GM12878 (cell line): ENCODE results near the gene C11orf91. TPM values are rescaled to one million over a fixed set of nuclear protein-coding genes. Genes with fewer than 3 reads are reported as not detected.

Experiments
- ATAC-seq: fragments of 200-7000 bp; cut with Tn5 transposase; 3 replicates; pipeline ENCODE4 v1.9.1; 2020; ENCODE audit warnings: mild to moderate bottlenecking, moderate library complexity
- BruUV-seq: library from RNA; stranded (reverse); fragments of 400-500 nt; replicated peaks from 2 replicates; lab custom pipeline; 2021; lab: Mats Ljungman, UMichigan
- CTCF ChIA-PET: fragments of 300-600 bp; sonication (Branson Sonifier 250); formaldehyde crosslinking; extraction: SDS; loops from one replicate; lab custom pipeline; 2021; ENCODE audit warnings: inconsistent platforms; lab: Yijun Ruan, JAX
- POLR2A ChIA-PET: fragments of 350-600 bp; formaldehyde crosslinking; extraction: SDS; loops from one replicate; lab custom pipeline; 2021; ENCODE audit warnings: inconsistent platforms; lab: Charles Lee
- RAD21 ChIA-PET: fragments of 300-600 bp; sonication (Branson Sonifier 250); formaldehyde crosslinking; loops from one replicate; lab custom pipeline; 2023; ENCODE audit warnings: antibody characterized with exemption; ENCODE audit not compliant: unreplicated experiment; lab: Charles Lee
- SMC1A ChIA-PET: fragments of 300-600 bp; sonication (Branson Sonifier 250); formaldehyde crosslinking; loops from one replicate; lab custom pipeline; 2023; ENCODE audit not compliant: unreplicated experiment, uncharacterized antibody; lab: Charles Lee
- DNase-seq: peaks from one replicate; pipeline ENCODE4 v3.0.0-alpha.2; 2011; ENCODE audit warnings: low read depth, low spot score
- FAIRE-seq: peaks from 3 replicates; lab custom pipeline; 2011; peaks lifted over from hg19 to GRCh38; lab: Jason Lieb, UNC
- H2AFZ ChIP-seq: 2 replicates; pipeline ENCODE4 v1.6.0; 2011; ENCODE audit warnings: low read depth, low read length, control low read depth; ENCODE audit not compliant: control insufficient read depth
- H3K27ac ChIP-seq: 2 replicates; pipeline ENCODE4 v1.5.1; 2011; ENCODE audit warnings: control low read depth; ENCODE audit not compliant: control insufficient read depth, insufficient read depth
- H3K27me3 ChIP-seq, 2 experiments: replicated peaks in 1 of 2; 2 replicates each; pipeline versions ENCODE4 v1.6.0 to v1.6.1; 2011; ENCODE audit warnings: low read length in 1 of 2; ENCODE audit not compliant: control insufficient read depth in 2 of 2, insufficient read depth in 2 of 2
- H3K36me3 ChIP-seq, 2 experiments: 2 replicates each; pipeline ENCODE4 v1.5.1; 2011; ENCODE audit warnings: low read length in 1 of 2; ENCODE audit not compliant: control insufficient read depth in 2 of 2, insufficient read depth in 2 of 2
- H3K4me1 ChIP-seq: 2 replicates; pipeline ENCODE4 v1.6.1; 2011; ENCODE audit warnings: mild to moderate bottlenecking, low read length, moderate library complexity, mixed read lengths; ENCODE audit not compliant: control insufficient read depth, insufficient read depth
- H3K4me2 ChIP-seq: 2 replicates; pipeline ENCODE4 v1.6.0; 2011; ENCODE audit warnings: control low read depth; ENCODE audit not compliant: control insufficient read depth, insufficient read depth
- H3K4me3 ChIP-seq: fragments of 200-600 bp; sonication (generic); 2 replicates; pipeline ENCODE4 v1.5.1; 2016
- H3K79me2 ChIP-seq: 2 replicates; pipeline ENCODE4 v1.6.0; 2011; ENCODE audit warnings: low read length; ENCODE audit not compliant: control insufficient read depth, insufficient read depth
- H3K9ac ChIP-seq: 2 replicates; pipeline ENCODE4 v1.8.0; 2011; ENCODE audit warnings: low read length, control low read depth, mixed read lengths; ENCODE audit not compliant: control insufficient read depth, insufficient read depth
- H3K9me3 ChIP-seq: replicated peaks from 3 replicates; pipeline ENCODE4 v1.5.1; 2011; ENCODE audit warnings: mild to moderate bottlenecking, low read length; ENCODE audit not compliant: control insufficient read depth, insufficient read depth
- H4K20me1 ChIP-seq: 2 replicates; pipeline ENCODE4 v1.6.0; 2011; ENCODE audit not compliant: control insufficient read depth, insufficient read depth
- BCL11A ChIP-seq: IDR thresholded peaks from 2 replicates; pipeline ENCODE4 v1.6.1; 2011; ENCODE audit warnings: low read depth, low read length
- CBFB ChIP-seq: IDR thresholded peaks from 2 replicates; pipeline ENCODE4 v1.6.1; 2016; ENCODE audit warnings: antibody characterized with exemption, low read depth
- HCFC1 ChIP-seq: fragments of 150-350 bp; IDR thresholded peaks from 2 replicates; pipeline ENCODE4 v1.6.1; 2014; ENCODE audit warnings: low read length
- HDGF ChIP-seq: fragments of 450-650 bp; IDR thresholded peaks from 2 replicates; pipeline ENCODE4 v1.6.1; 2016; ENCODE audit warnings: antibody characterized with exemption
- IRF4 ChIP-seq: IDR thresholded peaks from 2 replicates; pipeline ENCODE4 v1.6.1; 2011; ENCODE audit warnings: low read depth, low read length
- LARP7 ChIP-seq: fragments of 450-650 bp; IDR thresholded peaks from 2 replicates; pipeline ENCODE4 v1.6.1; 2017; ENCODE audit warnings: mild to moderate bottlenecking
- MTA3 ChIP-seq: IDR thresholded peaks from 2 replicates; pipeline ENCODE4 v1.6.1; 2012; ENCODE audit warnings: low read length, inconsistent platforms, borderline replicate concordance
- NFXL1 ChIP-seq: fragments of 450-650 bp; IDR thresholded peaks from 2 replicates; pipeline ENCODE4 v1.6.1; 2017; ENCODE audit warnings: antibody characterized with exemption, mild to moderate bottlenecking, borderline replicate concordance
- RBBP5 ChIP-seq: fragments of 200-600 bp; sonication (generic); conservative IDR thresholded peaks from 2 replicates; pipeline ENCODE4 v1.6.1; 2016
- RUNX3 ChIP-seq: IDR thresholded peaks from 2 replicates; pipeline ENCODE4 v1.6.1; 2012; ENCODE audit warnings: low read length, inconsistent platforms
- SMAD1 ChIP-seq: fragments of 450-650 bp; IDR thresholded peaks from 2 replicates; pipeline ENCODE4 v1.6.1; 2018; ENCODE audit warnings: mild to moderate bottlenecking, low read depth; ENCODE audit not compliant: partially characterized antibody
- SMC3 ChIP-seq: IDR thresholded peaks from 2 replicates; pipeline ENCODE4 v1.6.1; 2011; ENCODE audit warnings: low read length, improper control_type of control experiment, borderline replicate concordance
- WRNIP1 ChIP-seq: IDR thresholded peaks from 2 replicates; pipeline ENCODE4 v1.6.1; 2011; ENCODE audit warnings: low read depth, low read length, improper control_type of control experiment, borderline replicate concordance
- ZNF207 ChIP-seq: fragments of 450-650 bp; IDR thresholded peaks from 2 replicates; pipeline ENCODE4 v1.6.1; 2014; ENCODE audit warnings: antibody characterized with exemption, mild to moderate bottlenecking, borderline replicate concordance
- ZSCAN29 ChIP-seq: fragments of 450-650 bp; IDR thresholded peaks from 2 replicates; pipeline ENCODE4 v1.6.1; 2017; ENCODE audit warnings: mild to moderate bottlenecking, moderate library complexity
- WGBS: methylation state at CpG from one replicate; pipeline ENCODE4 v1.1.6; 2016; ENCODE audit warnings: low lambda C conversion rate; ENCODE audit not compliant: insufficient replicate concordance, insufficient coverage; ENCODE audit errors: missing lambda C conversion rate; 5-methylcytosine and 5-hydroxymethylcytosine counted together
- in situ Hi-C: fragments of 300-500 bp; cut with MboI; formaldehyde crosslinking; loops from 9 replicates; pipeline ENCODE4 v1.14.3; 2018; ENCODE audit warnings: mixed read lengths
- intact Hi-C: fragments of 100-400 bp; cut with micrococcal nuclease; formaldehyde crosslinking; loops from one replicate; pipeline ENCODE4 v1.14.2; 2022; ENCODE audit not compliant: unreplicated experiment
- polyA plus RNA-seq, 11 experiments: library from polyadenylated mRNA; depleted of rRNA in 4 of 11; unstranded in 6 of 11; stranded (reverse) in 5 of 11; fragments of >200 nt; fragmentation: Nextera tagmentation in 4 of 11; fragmentation: Illumina TruSeq in 1 of 11; extraction: Ambion mirVana in 4 of 11; extraction: Trizol in 1 of 11; gene quantifications; 1 replicate in 1 of 11; 2 replicates in 10 of 11; pipeline versions ENCODE4 v1.2.1 to v1.2.3, GENCODE V29; 2011 to 2016; ENCODE audit warnings: inconsistent platforms in 2 of 11, missing spikeins in 2 of 11, low read depth in 1 of 11
- total RNA-seq, 4 experiments: library from RNA; depleted of rRNA in 3 of 4; stranded (reverse); fragments of >200 nt in 3 of 4; fragmentation: Illumina TruSeq in 1 of 4; extraction: Trizol in 1 of 4; gene quantifications; 2 replicates each; pipeline versions ENCODE4 v1.2.1 to v1.2.3, GENCODE V29; 2013 to 2021
- TF ChIP-seq, protein P1 (sequence below): IDR thresholded peaks from 2 replicates; pipeline ENCODE4 v1.6.1; 2011; ENCODE audit warnings: borderline replicate concordance, low read depth, mild to moderate bottlenecking, moderate library complexity, mixed read lengths, low read length; ENCODE audit not compliant: insufficient read depth; ENCODE audit errors: extremely low read length
- TF ChIP-seq, protein P2 (sequence below): fragments of 450-650 bp; formaldehyde crosslinking; IDR thresholded peaks from 2 replicates; pipeline ENCODE4 v1.4.0; 2022; ENCODE audit warnings: mild to moderate bottlenecking, moderate library complexity
- TF ChIP-seq, protein P3 (sequence below): IDR thresholded peaks from 2 replicates; pipeline ENCODE4 v1.6.1; 2012; ENCODE audit warnings: low read depth, low read length, improper control_type of control experiment
- TF ChIP-seq, protein P4 (sequence below): IDR thresholded peaks from 2 replicates; pipeline ENCODE4 v1.6.1; 2012; ENCODE audit warnings: low read depth, low read length, improper control_type of control experiment

The C11orf91 gene
- total and polyA plus RNA-seq, 10 of the 15 experiments (the other 5 are each of a cell fraction or from before 2014, with no cell fraction given), result not detected

DNA sequence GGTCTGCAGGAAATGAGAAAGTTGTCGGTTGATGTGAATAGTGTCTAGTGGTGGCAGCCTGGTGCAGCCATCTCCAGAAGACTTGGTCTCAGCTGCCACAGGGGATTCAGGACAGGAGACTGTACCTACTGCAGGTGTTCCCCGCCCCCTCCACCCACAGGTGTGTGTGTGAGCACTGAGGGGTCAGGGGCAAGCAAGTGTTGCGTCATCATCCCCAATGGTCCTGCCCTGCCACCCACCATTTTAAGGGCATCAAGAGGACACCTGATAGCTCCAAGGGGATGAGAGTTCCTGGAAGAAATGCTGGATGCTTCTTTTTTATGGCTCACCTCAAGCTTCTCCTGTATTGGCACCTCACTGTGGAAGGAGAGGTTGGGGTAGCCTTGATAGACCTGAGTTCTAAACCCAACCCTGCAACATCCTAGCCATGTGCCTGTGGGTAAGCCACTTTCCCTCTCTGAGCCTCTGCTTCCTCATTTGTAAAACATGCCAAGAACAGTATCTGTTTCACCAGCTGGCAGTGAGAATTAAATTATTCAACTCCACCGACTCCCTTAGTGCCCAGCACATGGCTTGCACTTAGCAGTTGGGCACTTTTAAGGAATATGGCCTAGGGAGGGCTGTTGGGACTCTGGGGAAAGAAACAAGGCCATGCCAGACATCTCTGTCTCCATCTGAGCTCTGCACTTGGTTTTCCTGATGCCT, 6.1 kb downstream of the C11orf91 start:
- CTCF ChIA-PET, result interaction anchor here (1.5 to 3.2 kb wide), 5 partner anchors 22 to 333 kb away, joined by 4 to 25 read pairs (median 8); no protein-coding TSS in a partner anchor
- POLR2A ChIA-PET, result interaction anchor here (0.5 to 0.8 kb wide), 3 partner anchors 60 to 334 kb away, joined by 3 to 4 read pairs (median 4); no protein-coding TSS in a partner anchor
- intact Hi-C loops (no loop called here), in situ Hi-C loops (no loop called here)
- Histone ChIP-seq H3K4me1 (peaks cover 9% of the 10 kb centered on the region), H3K9me3 (no peaks in the 10 kb centered on the region), H4K20me1 (no peaks in the 10 kb centered on the region), H2AFZ (no peak overlapping the region), H3K79me2 (no peaks in the 10 kb centered on the region), H3K9ac (no peak overlapping the region), H3K4me2 (no peak overlapping the region; the same call in 1 of the 2 replicates), H3K27me3 (no peaks in the 10 kb centered on the region), H3K4me3 (no peak overlapping the region), H3K27ac (no peak overlapping the region), H3K36me3 (no peaks in the 10 kb centered on the region)
- RAD21 ChIA-PET, result interaction anchor here (1.0 to 1.6 kb wide), 3 partner anchors 9 to 48 kb away, joined by 3 to 5 read pairs (median 5); partner anchors contain the start of gene CD59
- FAIRE-seq (no peak), DNase-seq (no peak), ATAC-seq (no peak)
- no TSS peak for BruUV-seq
- 71% methylated on average over 4 of the region's 4 CpGs for WGBS
- SMC1A ChIA-PET, result interaction anchor here (0.8 to 6.2 kb wide), 5 partner anchors 8 to 329 kb away, joined by 3 to 30 read pairs (median 3); no protein-coding TSS in a partner anchor
- no peak for TF ChIP-seq NFXL1
- no peak for TF ChIP-seq HDGF
- no peak for TF ChIP-seq RUNX3
- no peak for TF ChIP-seq ZNF207
- TF ChIP-seq, protein P1, sequence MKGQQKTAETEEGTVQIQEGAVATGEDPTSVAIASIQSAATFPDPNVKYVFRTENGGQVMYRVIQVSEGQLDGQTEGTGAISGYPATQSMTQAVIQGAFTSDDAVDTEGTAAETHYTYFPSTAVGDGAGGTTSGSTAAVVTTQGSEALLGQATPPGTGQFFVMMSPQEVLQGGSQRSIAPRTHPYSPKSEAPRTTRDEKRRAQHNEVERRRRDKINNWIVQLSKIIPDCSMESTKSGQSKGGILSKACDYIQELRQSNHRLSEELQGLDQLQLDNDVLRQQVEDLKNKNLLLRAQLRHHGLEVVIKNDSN, result no peak
- no peak for TF ChIP-seq LARP7
- TF ChIP-seq MTA3, result no peak
- TF ChIP-seq SMC3, result no peak
- TF ChIP-seq RBBP5, result no peak
- TF ChIP-seq SMAD1, result no peak
- no peak for TF ChIP-seq HCFC1
- TF ChIP-seq, protein P2, sequence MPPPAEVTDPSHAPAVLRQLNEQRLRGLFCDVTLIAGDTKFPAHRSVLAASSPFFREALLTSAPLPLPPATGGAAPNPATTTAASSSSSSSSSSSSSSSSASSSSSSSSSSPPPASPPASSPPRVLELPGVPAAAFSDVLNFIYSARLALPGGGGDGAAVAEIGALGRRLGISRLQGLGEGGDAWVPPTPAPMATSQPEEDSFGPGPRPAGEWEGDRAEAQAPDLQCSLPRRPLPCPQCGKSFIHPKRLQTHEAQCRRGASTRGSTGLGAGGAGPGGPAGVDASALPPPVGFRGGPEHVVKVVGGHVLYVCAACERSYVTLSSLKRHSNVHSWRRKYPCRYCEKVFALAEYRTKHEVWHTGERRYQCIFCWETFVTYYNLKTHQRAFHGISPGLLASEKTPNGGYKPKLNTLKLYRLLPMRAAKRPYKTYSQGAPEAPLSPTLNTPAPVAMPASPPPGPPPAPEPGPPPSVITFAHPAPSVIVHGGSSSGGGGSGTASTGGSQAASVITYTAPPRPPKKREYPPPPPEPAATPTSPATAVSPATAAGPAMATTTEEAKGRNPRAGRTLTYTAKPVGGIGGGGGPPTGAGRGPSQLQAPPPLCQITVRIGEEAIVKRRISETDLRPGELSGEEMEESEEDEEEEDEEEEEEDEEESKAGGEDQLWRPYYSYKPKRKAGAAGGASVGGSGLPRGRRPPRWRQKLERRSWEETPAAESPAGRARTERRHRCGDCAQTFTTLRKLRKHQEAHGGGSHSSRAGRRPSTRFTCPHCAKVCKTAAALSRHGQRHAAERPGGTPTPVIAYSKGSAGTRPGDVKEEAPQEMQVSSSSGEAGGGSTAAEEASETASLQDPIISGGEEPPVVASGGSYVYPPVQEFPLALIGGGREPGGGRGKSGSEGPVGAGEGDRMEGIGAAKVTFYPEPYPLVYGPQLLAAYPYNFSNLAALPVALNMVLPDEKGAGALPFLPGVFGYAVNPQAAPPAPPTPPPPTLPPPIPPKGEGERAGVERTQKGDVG, result no peak
- TF ChIP-seq CBFB, result no peak
- TF ChIP-seq, protein P3, sequence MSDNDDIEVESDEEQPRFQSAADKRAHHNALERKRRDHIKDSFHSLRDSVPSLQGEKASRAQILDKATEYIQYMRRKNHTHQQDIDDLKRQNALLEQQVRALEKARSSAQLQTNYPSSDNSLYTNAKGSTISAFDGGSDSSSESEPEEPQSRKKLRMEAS, result no peak
- TF ChIP-seq IRF4, result no peak
- TF ChIP-seq BCL11A, result no peak
- no peak for TF ChIP-seq ZSCAN29
- TF ChIP-seq, protein P4, sequence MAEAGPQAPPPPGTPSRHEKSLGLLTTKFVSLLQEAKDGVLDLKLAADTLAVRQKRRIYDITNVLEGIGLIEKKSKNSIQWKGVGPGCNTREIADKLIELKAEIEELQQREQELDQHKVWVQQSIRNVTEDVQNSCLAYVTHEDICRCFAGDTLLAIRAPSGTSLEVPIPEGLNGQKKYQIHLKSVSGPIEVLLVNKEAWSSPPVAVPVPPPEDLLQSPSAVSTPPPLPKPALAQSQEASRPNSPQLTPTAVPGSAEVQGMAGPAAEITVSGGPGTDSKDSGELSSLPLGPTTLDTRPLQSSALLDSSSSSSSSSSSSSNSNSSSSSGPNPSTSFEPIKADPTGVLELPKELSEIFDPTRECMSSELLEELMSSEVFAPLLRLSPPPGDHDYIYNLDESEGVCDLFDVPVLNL, result no peak
- no peak for TF ChIP-seq WRNIP1
